NCI-H2107 (cell line): ENCODE measurements around the gene CNBD2.
"Not testable (repeated sequence)": the region's sequence is repeated elsewhere in the genome, so short reads cannot be mapped to it uniquely, and the experiment has no call there.

Source experiments
- DNase-seq: peaks from one replicate; lab custom pipeline; 2025; lab: John Stamatoyannopoulos, UW

The CNBD2 gene

GRCh38 chr20:36063916-36064657 lies 95.7 kb downstream of the CNBD2 start:
- no peak for DNase-seq

GRCh38 chr20:36064658-36065426 lies 96.5 kb downstream of the CNBD2 start:
- DNase-seq, result peak; percentile 22

- DNase-seq, result no peak
These were observed 97.1 kb downstream of the CNBD2 start for GRCh38 chr20:36065427-36065998.

- no peak for DNase-seq
These were observed 98.4 kb downstream of the CNBD2 start for GRCh38 chr20:36066777-36067176.

- DNase-seq, result not testable (repeated sequence)
These were observed 100.1 kb downstream of the CNBD2 start for GRCh38 chr20:36068526-36068925.

- no peak for DNase-seq
These were observed 102.1 kb downstream of the CNBD2 start for GRCh38 chr20:36070451-36070850.

- no peak for DNase-seq
These were observed 103.5 kb downstream of the CNBD2 start for GRCh38 chr20:36071848-36072247.

- no peak for DNase-seq
These were observed 106.6 kb downstream of the CNBD2 start for GRCh38 chr20:36074983-36075382.

GRCh38 chr20:36077762-36078161 lies 109.4 kb downstream of the CNBD2 start:
- not testable (repeated sequence) for DNase-seq

GRCh38 chr20:36079486-36079885 lies 111.1 kb downstream of the CNBD2 start:
- no peak for DNase-seq

GRCh38 chr20:36079984-36080383 lies 111.6 kb downstream of the CNBD2 start:
- not testable (repeated sequence) for DNase-seq
